ENCODE results near the gene FBXO3. TPM values are rescaled to one million over a fixed set of nuclear protein-coding genes. Genes with fewer than 3 reads are reported as not detected.
"Not testable (repeated sequence)": the region's sequence is repeated elsewhere in the genome, so short reads cannot be mapped to it uniquely, and the experiment has no call there.

The FBXO3 gene
- total RNA-seq, 4 donors from 2014 or later = 27.8 to 36.3 (median 28.7) TPM

DNA sequence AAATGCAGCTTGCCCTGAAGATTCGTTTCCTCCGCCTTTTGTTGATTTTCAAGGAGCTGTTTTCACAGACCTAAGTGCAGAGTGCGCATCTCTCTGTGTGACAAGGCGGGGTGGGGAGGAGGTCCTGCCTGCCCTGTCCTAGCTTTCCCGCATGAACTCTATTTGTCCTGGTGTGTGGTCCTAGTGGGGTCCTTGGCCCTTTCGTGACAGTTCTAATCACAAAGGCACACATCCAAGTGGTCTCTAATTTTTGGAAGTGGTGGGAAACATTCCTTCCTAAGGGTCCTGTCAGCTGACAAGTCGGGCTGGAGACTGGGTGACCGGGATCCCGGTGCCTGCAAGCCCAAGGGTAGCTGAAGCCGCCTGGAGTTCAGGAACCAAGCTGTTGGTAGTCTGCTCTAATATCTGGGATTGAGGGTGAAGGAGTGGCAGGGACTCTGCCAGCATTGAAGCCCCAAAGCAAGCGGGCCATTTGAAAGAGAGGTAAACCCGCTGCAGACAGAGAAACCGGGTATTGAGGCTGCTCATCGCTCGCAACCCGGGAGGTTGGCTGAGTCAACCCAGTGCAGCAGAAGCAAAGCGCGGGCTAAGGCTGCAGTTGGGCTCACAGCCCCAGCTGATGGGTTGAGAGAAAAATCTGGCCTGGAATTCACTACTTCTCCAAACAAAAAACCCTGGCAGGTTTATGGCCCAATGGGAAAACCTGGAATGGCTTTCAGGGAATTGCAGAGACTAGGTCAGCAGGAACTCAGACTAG is 28.1 kb upstream of the FBXO3 start:
- Histone ChIP-seq H3K4me3 (peak overlapping the region in 3 of 4 donors; percentile 10 to 38 (median 32)), H3K27me3 (peaks cover 0 to 29% of the 10 kb centered on the region in 2 donors), H3K9me3 (no peaks in the 10 kb centered on the region), H3K4me1 (peaks cover 0 to 13% (median 7%) of the 10 kb centered on the region in 4 donors), H3K27ac (no peak overlapping the region), H3K36me3 (no peaks in the 10 kb centered on the region)
- whole genome bisulfite sequencing, 2 donors = 1 to 5% methylated on average over 18 of the region's 18 CpGs
- DNase-seq (ENCODE audit: low spot score in 2 of 2) = peak in 1 of 2 donors; percentile 21
- no peak for TF ChIP-seq POLR2A (IDR thresholded peaks at IDR 0.05)
- TF ChIP-seq CTCF (IDR thresholded peaks at IDR 0.05) = no peak
- TF ChIP-seq EP300 (IDR thresholded peaks at IDR 0.05) = no peak

GRCh38 chr11:33801821-33802193 is 27.5 kb upstream of the FBXO3 start:
- no peak for DNase-seq (ENCODE audit: low spot score in 2 of 2)
- H3K9me3 ChIP-seq = no peaks in the 10 kb centered on the region
- H3K4me3 ChIP-seq = no peak overlapping the region
- WGBS, 2 donors = 51 to 66% methylated on average over 7 of the region's 7 CpGs
- H3K27ac ChIP-seq = no peak overlapping the region
- TF ChIP-seq POLR2A (IDR thresholded peaks at IDR 0.05) (no peak), CTCF (IDR thresholded peaks at IDR 0.05) (no peak), EP300 (IDR thresholded peaks at IDR 0.05) (no peak)
- no peaks in the 10 kb centered on the region for H3K36me3 ChIP-seq
- peaks cover 0 to 33% of the 10 kb centered on the region in 2 donors for H3K27me3 ChIP-seq
- H3K4me1 ChIP-seq = peaks cover 0 to 13% (median 7%) of the 10 kb centered on the region in 4 donors

- WGBS, 2 donors = 94 to 95% methylated on average over 3 of the region's 3 CpGs
- no peak overlapping the region for H3K4me3 ChIP-seq
- no peak for DNase-seq (ENCODE audit: low spot score in 2 of 2)
- TF ChIP-seq POLR2A (IDR thresholded peaks at IDR 0.05) (no peak), CTCF (IDR thresholded peaks at IDR 0.05) (no peak), EP300 (IDR thresholded peaks at IDR 0.05) (no peak)
- peaks cover 0 to 4% (median 0%) of the 10 kb centered on the region in 4 donors for H3K9me3 ChIP-seq
- peaks cover 0 to 46% of the 10 kb centered on the region in 2 donors for H3K27me3 ChIP-seq
- no peaks in the 10 kb centered on the region for H3K36me3 ChIP-seq
- H3K4me1 ChIP-seq = peaks cover 0 to 13% (median 7%) of the 10 kb centered on the region in 4 donors
- no peak overlapping the region for H3K27ac ChIP-seq
Observed at GRCh38 chr11:33797879-33798278, 23.6 kb upstream of the FBXO3 start.

DNA sequence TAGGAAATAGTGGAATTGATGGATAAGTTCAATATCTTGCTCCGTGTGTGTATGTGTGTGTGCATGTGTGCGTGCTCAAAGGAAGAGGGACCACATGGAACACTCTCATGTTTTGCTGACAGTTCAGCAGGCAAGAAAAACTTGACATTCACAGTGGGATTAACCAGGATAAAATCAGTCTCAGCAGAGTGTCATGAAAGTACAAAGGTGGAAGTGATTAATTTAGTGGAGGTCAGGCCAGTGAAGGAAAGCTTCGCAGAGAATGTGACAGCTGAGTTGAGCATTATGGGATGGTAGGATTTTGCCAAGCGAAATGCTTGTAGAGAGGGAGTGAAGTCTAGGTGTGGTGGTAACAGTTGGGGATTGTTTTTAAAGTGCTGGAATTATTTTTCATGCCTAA is 15.7 kb upstream of the FBXO3 start:
- Histone ChIP-seq H3K4me3 (no peak overlapping the region), H3K36me3 (no peaks in the 10 kb centered on the region), H3K27ac (no peak overlapping the region), H3K9me3 (peaks cover 0 to 4% (median 0%) of the 10 kb centered on the region in 4 donors), H3K27me3 (peaks cover 0 to 8% of the 10 kb centered on the region in 2 donors), H3K4me1 (no peaks in the 10 kb centered on the region)
- WGBS, 2 donors = 57 to 66% methylated on average over 4 of the region's 4 CpGs
- DNase-seq (ENCODE audit: low spot score in 2 of 2) = no peak
- no peak for TF ChIP-seq EP300 (IDR thresholded peaks at IDR 0.05)
- no peak for TF ChIP-seq CTCF (IDR thresholded peaks at IDR 0.05)
- no peak for TF ChIP-seq POLR2A (IDR thresholded peaks at IDR 0.05)

DNA sequence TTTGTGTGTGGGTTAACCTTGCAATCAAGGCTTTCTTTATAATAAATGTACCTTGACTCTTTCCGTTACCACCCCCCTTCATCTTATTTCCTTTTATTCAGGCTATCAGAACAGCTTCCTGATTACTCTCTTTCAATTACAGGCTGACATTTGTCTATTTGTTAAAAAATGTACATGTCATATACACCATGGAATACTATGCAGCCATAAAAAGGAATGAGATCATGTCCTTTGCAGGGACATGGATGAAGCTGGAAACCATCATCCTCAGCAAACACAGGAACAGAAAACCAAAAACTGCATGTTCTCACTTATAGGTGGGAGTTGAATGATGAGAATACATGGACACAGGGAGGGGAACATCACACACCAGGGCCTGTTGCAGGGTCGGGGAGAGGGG is 13.8 kb upstream of the FBXO3 start:
- WGBS, 2 donors = 89 to 97% methylated on average over 2 of the region's 2 CpGs
- not testable (repeated sequence) for H3K4me3 ChIP-seq

More for the DNA sequence above, 13.8 kb upstream of the FBXO3 start:
- H3K27ac ChIP-seq; H3K4me1 ChIP-seq; H3K9me3 ChIP-seq; H3K36me3 ChIP-seq; H3K27me3 ChIP-seq; DNase-seq (ENCODE audit: low spot score in 2 of 2): not testable (repeated sequence)

All from tibial nerve (tissue), 4 donors.